GM10266 (cell line): Measurements from ENCODE around the gene ARMC10.
"Not testable (repeated sequence)": the region's sequence is repeated elsewhere in the genome, so short reads cannot be mapped to it uniquely, and the experiment has no call there.

Source experiments
- DNase-seq: peaks from one replicate; pipeline ENCODE4 v3.0.0; 2012; ENCODE audit errors: extremely low spot score
- CTCF ChIP-seq: IDR thresholded peaks from 2 replicates; pipeline ENCODE4 v1.5.1; 2012; ENCODE audit warnings: mild to moderate bottlenecking, low read depth; ENCODE audit not compliant: control insufficient read depth, insufficient read depth; ENCODE audit errors: missing control alignments

The ARMC10 gene

GRCh38 chr7:103068414-103069403 is 6.2 kb upstream of the ARMC10 start:
- DNase-seq: no peak
- no peak for TF ChIP-seq CTCF

GRCh38 chr7:103071000-103071399 is 3.9 kb upstream of the ARMC10 start:
- TF ChIP-seq CTCF: no peak
- DNase-seq: no peak

- no peak for DNase-seq
- TF ChIP-seq CTCF: no peak
Measured at GRCh38 chr7:103073989-103074518, 886 bp upstream of the ARMC10 start.

- peak; percentile 84 for DNase-seq
- no peak for TF ChIP-seq CTCF
Measured at GRCh38 chr7:103075337-103075918, 488 bp downstream of the ARMC10 start.

GRCh38 chr7:103076764-103077163 is 1.8 kb downstream of the ARMC10 start:
- TF ChIP-seq CTCF: no peak
- no peak for DNase-seq

- DNase-seq: no peak
- TF ChIP-seq CTCF: no peak
Measured at GRCh38 chr7:103077318-103077717, 2.4 kb downstream of the ARMC10 start.

- not testable (repeated sequence) for DNase-seq
Measured at GRCh38 chr7:103078226-103078625, 3.3 kb downstream of the ARMC10 start.
